Ovary (tissue), 3 donors: ENCODE measurements around the gene SLC44A1.

Experiments
- CTCF ChIP-seq, 3 donors: fragments of 450-650 bp in 2 of 3; fragments of 200-600 bp in 1 of 3; IDR thresholded peaks; one replicate each; pipeline versions ENCODE4 v1.5.1 to v1.8.0; 2016 to 2022; ENCODE audit warnings: antibody characterized with exemption in 3 of 3, mild to moderate bottlenecking in 1 of 3
- EP300 ChIP-seq: sonication (generic); formaldehyde crosslinking; IDR thresholded peaks from one replicate; pipeline ENCODE4 v1.6.1; 2017; ENCODE audit warnings: antibody characterized with exemption
- POLR2A ChIP-seq: fragments of 450-650 bp; IDR thresholded peaks from one replicate; pipeline ENCODE4 v1.6.1; 2017; ENCODE audit warnings: antibody characterized with exemption, mild to moderate bottlenecking, moderate library complexity
- donor health status: DM: no; HTN: no; CAD: no.

GRCh38 chr9:105216440-105217178, 27.8 kb upstream of the SLC44A1 start:
- TF ChIP-seq CTCF (IDR thresholded peaks at IDR 0.05) = no peak
- TF ChIP-seq POLR2A = no peak
- TF ChIP-seq EP300 = no peak
